ENCODE measurements around the gene MYO18A.

MYO18A gene

DNA sequence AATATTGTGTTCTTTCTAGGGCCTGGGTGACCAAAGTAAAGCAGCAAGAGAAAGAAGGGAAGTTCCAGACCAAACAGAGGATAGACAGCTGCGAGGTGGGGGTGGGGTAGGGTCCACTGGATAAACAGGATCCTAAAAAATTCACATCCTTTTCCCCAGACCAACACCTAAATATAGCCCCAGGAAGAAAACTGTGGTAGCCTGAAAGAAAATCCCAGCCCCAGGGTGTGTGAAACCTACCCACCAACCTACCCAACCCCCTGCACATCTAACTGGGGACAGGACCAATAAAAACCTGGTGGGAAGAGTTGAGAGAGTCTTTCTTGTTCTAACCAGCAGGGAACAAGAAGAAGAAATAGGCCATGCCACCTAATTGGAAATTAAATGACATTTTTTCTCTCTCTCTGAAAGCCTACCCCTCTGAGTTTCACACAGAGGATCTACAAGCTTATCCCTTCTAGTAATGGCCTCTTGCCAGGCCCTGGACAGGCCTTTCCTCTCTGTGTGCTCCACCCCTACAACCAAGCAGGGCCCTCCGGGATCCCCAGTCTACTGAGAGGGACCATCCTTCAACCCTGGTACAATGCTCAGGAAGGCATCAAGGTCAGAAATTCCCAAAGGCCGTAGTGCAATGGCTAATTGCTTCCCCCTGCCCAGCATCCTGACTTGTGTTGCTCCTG lies 12.0 kb downstream of the MYO18A start:
- no peaks in the 10 kb centered on the region for H3K9me3 ChIP-seq (ENCODE audit: insufficient read depth, low read length, severe bottlenecking)
- H3K27me3 ChIP-seq (ENCODE audit: insufficient read depth, low read length, poor library complexity): no peaks in the 10 kb centered on the region
- H2AFZ ChIP-seq (ENCODE audit: low read depth, low read length): no peak overlapping the region
- ATAC-seq (ENCODE audit: insufficient read depth, low read depth) (no peak), DNase-seq (no peak)
- no peak overlapping the region for H3K4me3 ChIP-seq (ENCODE audit: low read depth in 1 of 2, low read length in 2 of 2)
- H3K4me2 ChIP-seq (ENCODE audit: insufficient read depth, low read length): no peak overlapping the region
- H3K36me3 ChIP-seq (ENCODE audit: insufficient read depth, low read length): no peaks in the 10 kb centered on the region; the same call in 1 of the 2 replicates
- H3K27ac ChIP-seq (ENCODE audit: low read length): no peak overlapping the region
- H3K79me2 ChIP-seq (ENCODE audit: insufficient read depth, low read length): no peaks in the 10 kb centered on the region
- no peaks in the 10 kb centered on the region for H4K20me1 ChIP-seq (ENCODE audit: insufficient read depth, low read length)
- no peaks in the 10 kb centered on the region for H3K4me1 ChIP-seq (ENCODE audit: insufficient read depth, low read length)
- H3K9ac ChIP-seq (ENCODE audit: low read depth, low read length): no peak overlapping the region
- TF ChIP-seq EZH2 (IDR thresholded peaks at IDR 0.05; ENCODE audit: borderline replicate concordance, low read depth, low read length, severe bottlenecking) (no peak), CTCF (IDR thresholded peaks at IDR 0.05; ENCODE audit: borderline replicate concordance, extremely low read depth, low read length, poor library complexity, severe bottlenecking) (no peak)

DNA sequence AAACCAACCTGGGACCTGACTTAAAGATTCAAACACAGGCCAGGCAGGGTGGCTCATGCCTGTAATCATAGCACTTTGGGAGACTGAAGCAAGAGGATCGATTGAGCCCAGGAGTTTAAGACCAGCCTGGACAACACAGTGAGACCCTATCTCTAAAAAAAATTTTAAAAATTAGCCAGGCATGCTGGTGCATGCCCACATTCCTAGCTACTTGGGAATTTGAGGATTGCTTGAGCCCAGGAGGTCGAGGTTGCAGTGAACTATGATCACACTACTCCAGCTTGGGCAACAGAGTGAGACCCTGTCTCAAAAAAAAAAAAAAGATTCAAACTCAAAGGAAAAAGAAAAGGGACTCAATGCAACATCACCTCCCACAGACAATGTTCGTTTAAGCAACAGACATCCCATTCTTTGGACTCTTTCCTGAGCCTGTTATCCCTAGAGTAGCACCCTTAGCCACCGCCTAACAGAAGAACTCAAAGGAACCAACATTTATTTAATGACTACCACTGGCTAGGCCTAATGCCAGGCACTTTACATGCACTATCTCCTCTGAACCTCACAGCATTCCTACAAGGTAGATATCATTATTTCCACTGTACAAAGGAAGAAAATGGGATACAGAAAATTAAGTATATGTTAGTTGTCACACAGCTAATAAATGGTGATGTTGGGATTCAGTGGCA lies 12.7 kb downstream of the MYO18A start:
- Histone ChIP-seq H2AFZ (ENCODE audit: low read depth, low read length) (no peak overlapping the region), H3K9ac (ENCODE audit: low read depth, low read length) (no peak overlapping the region), H3K4me1 (ENCODE audit: insufficient read depth, low read length) (no peaks in the 10 kb centered on the region), H4K20me1 (ENCODE audit: insufficient read depth, low read length) (no peaks in the 10 kb centered on the region), H3K4me3 (ENCODE audit: low read depth in 1 of 2, low read length in 2 of 2) (no peak overlapping the region), H3K79me2 (ENCODE audit: insufficient read depth, low read length) (no peaks in the 10 kb centered on the region), H3K9me3 (ENCODE audit: insufficient read depth, low read length, severe bottlenecking) (no peaks in the 10 kb centered on the region), H3K27me3 (ENCODE audit: insufficient read depth, low read length, poor library complexity) (no peaks in the 10 kb centered on the region), H3K27ac (ENCODE audit: low read length) (no peak overlapping the region), H3K36me3 (ENCODE audit: insufficient read depth, low read length) (no peaks in the 10 kb centered on the region; the same call in 1 of the 2 replicates), H3K4me2 (ENCODE audit: insufficient read depth, low read length) (no peak overlapping the region)
- DNase-seq: no peak
- TF ChIP-seq EZH2 (IDR thresholded peaks at IDR 0.05; ENCODE audit: borderline replicate concordance, low read depth, low read length, severe bottlenecking) (no peak), CTCF (IDR thresholded peaks at IDR 0.05; ENCODE audit: borderline replicate concordance, extremely low read depth, low read length, poor library complexity, severe bottlenecking) (no peak)
- ATAC-seq (ENCODE audit: insufficient read depth, low read depth): no peak

- TF ChIP-seq EZH2 (IDR thresholded peaks at IDR 0.05; ENCODE audit: borderline replicate concordance, low read depth, low read length, severe bottlenecking) (no peak), CTCF (IDR thresholded peaks at IDR 0.05; ENCODE audit: borderline replicate concordance, extremely low read depth, low read length, poor library complexity, severe bottlenecking) (no peak)
- DNase-seq: no peak
- H3K27me3 ChIP-seq (ENCODE audit: insufficient read depth, low read length, poor library complexity): no peaks in the 10 kb centered on the region
- no peaks in the 10 kb centered on the region for H4K20me1 ChIP-seq (ENCODE audit: insufficient read depth, low read length)
- no peak overlapping the region for H3K9ac ChIP-seq (ENCODE audit: low read depth, low read length)
- no peaks in the 10 kb centered on the region for H3K4me1 ChIP-seq (ENCODE audit: insufficient read depth, low read length)
- H3K27ac ChIP-seq (ENCODE audit: low read length): no peak overlapping the region
- H3K4me2 ChIP-seq (ENCODE audit: insufficient read depth, low read length): no peak overlapping the region
- H3K36me3 ChIP-seq (ENCODE audit: insufficient read depth, low read length): no peaks in the 10 kb centered on the region; the same call in 1 of the 2 replicates
- no peaks in the 10 kb centered on the region for H3K9me3 ChIP-seq (ENCODE audit: insufficient read depth, low read length, severe bottlenecking)
- ATAC-seq (ENCODE audit: insufficient read depth, low read depth): no peak
- H2AFZ ChIP-seq (ENCODE audit: low read depth, low read length): no peak overlapping the region
- H3K79me2 ChIP-seq (ENCODE audit: insufficient read depth, low read length): no peaks in the 10 kb centered on the region
- H3K4me3 ChIP-seq (ENCODE audit: low read depth in 1 of 2, low read length in 2 of 2): no peak overlapping the region
Observed at GRCh38 chr17:29166507-29166887, 13.7 kb downstream of the MYO18A start.

Data from DND-41 (cell line).